NCI-H2107 treated with DMSO at 0.1 percent for 48 hours (cell line): Measurements from ENCODE around the gene MAPK10.
"Not testable (repeated sequence)": the region's sequence is repeated elsewhere in the genome, so short reads cannot be mapped to it uniquely, and the experiment has no call there.

Source experiments
- DNase-seq: peaks from one replicate; lab custom pipeline; 2025; ENCODE audit not compliant: unreplicated experiment; lab: John Stamatoyannopoulos, UW

The MAPK10 gene

GRCh38 chr4:85994576-85994975, 365.3 kb downstream of the MAPK10 start:
- no peak for DNase-seq

- DNase-seq = no peak
Measured at GRCh38 chr4:85993641-85994040, 366.2 kb downstream of the MAPK10 start.

- no peak for DNase-seq
Measured at GRCh38 chr4:85986266-85986665, 373.6 kb downstream of the MAPK10 start.

- no peak for DNase-seq
Measured at GRCh38 chr4:85979276-85979675, 380.6 kb downstream of the MAPK10 start.

- DNase-seq = no peak
Measured at GRCh38 chr4:85970535-85970934, 389.3 kb downstream of the MAPK10 start.

- peak; percentile 10 for DNase-seq
Measured at GRCh38 chr4:85968945-85969819, 390.7 kb downstream of the MAPK10 start.

- no peak for DNase-seq
Measured at GRCh38 chr4:85967872-85968271, 392.0 kb downstream of the MAPK10 start.

- no peak for DNase-seq
Measured at GRCh38 chr4:85966373-85966772, 393.5 kb downstream of the MAPK10 start.

GRCh38 chr4:85965529-85965928, 394.3 kb downstream of the MAPK10 start:
- DNase-seq = no peak

GRCh38 chr4:85965017-85965416, 394.8 kb downstream of the MAPK10 start:
- DNase-seq = not testable (repeated sequence)

- DNase-seq = peak; percentile 10
Measured at GRCh38 chr4:85964298-85964697, 395.6 kb downstream of the MAPK10 start.

- no peak for DNase-seq
Measured at GRCh38 chr4:85963231-85963630, 396.6 kb downstream of the MAPK10 start.

GRCh38 chr4:85961887-85962286, 398.0 kb downstream of the MAPK10 start:
- DNase-seq = no peak

- no peak for DNase-seq
Measured at GRCh38 chr4:85956293-85956945, 403.4 kb downstream of the MAPK10 start.

GRCh38 chr4:85955620-85956292, 404.1 kb downstream of the MAPK10 start:
- no peak for DNase-seq

GRCh38 chr4:85953651-85954018, 406.2 kb downstream of the MAPK10 start:
- no peak for DNase-seq

- DNase-seq = no peak
Measured at GRCh38 chr4:85952972-85953650, 406.7 kb downstream of the MAPK10 start.

- DNase-seq = no peak
Measured at GRCh38 chr4:85952528-85952927, 407.3 kb downstream of the MAPK10 start.

- no peak for DNase-seq
Measured at GRCh38 chr4:85951099-85951498, 408.8 kb downstream of the MAPK10 start.

- DNase-seq = no peak
Measured at GRCh38 chr4:85946821-85947220, 413.0 kb downstream of the MAPK10 start.

GRCh38 chr4:85942107-85942506, 417.7 kb downstream of the MAPK10 start:
- no peak for DNase-seq
